ENCODE results near the gene FMNL1.

FMNL1 gene

GRCh38 chr17:45276031-45276430 is 54.3 kb downstream of the FMNL1 start:
- TF ChIP-seq CTCF (IDR thresholded peaks at IDR 0.05) (no peak), ZFX (IDR thresholded peaks at IDR 0.05; ENCODE audit: borderline replicate concordance) (no peak)
- H3K27ac ChIP-seq = no peak overlapping the region

GRCh38 chr17:45277216-45277849 is 55.6 kb downstream of the FMNL1 start:
- H3K27ac ChIP-seq = no peak overlapping the region
- peak; percentile 93 for TF ChIP-seq CTCF (IDR thresholded peaks at IDR 0.05)
- TF ChIP-seq ZFX (IDR thresholded peaks at IDR 0.05; ENCODE audit: borderline replicate concordance) = no peak

- no peak for TF ChIP-seq ZFX (IDR thresholded peaks at IDR 0.05; ENCODE audit: borderline replicate concordance)
- TF ChIP-seq CTCF (IDR thresholded peaks at IDR 0.05) = no peak
- no peak overlapping the region for H3K27ac ChIP-seq
Observed at GRCh38 chr17:45277992-45278391, 56.3 kb downstream of the FMNL1 start.

GRCh38 chr17:45279898-45280297 is 58.2 kb downstream of the FMNL1 start:
- no peak overlapping the region for H3K27ac ChIP-seq
- TF ChIP-seq ZFX (IDR thresholded peaks at IDR 0.05; ENCODE audit: borderline replicate concordance) (no peak), CTCF (IDR thresholded peaks at IDR 0.05) (no peak)

- H3K27ac ChIP-seq = no peak overlapping the region
- TF ChIP-seq CTCF (IDR thresholded peaks at IDR 0.05) = no peak
Observed at GRCh38 chr17:45282683-45283644, 61.3 kb downstream of the FMNL1 start.

- TF ChIP-seq CTCF (IDR thresholded peaks at IDR 0.05) (no peak), ZFX (IDR thresholded peaks at IDR 0.05; ENCODE audit: borderline replicate concordance) (no peak)
- H3K27ac ChIP-seq = no peak overlapping the region
Observed at GRCh38 chr17:45283711-45284110, 62.0 kb downstream of the FMNL1 start.
